HG03060 (cell line): Measurements from ENCODE around the gene STXBP5.

Source experiments
- ATAC-seq: cut with Tn5 transposase; IDR thresholded peaks from one replicate; pipeline ENCODE4 v1.9.1; 2021; ENCODE audit warnings: low read depth, moderate number of reproducible peaks; ENCODE audit not compliant: unreplicated experiment

Gene STXBP5

GRCh38 chr6:147416622-147417021 lies 212.4 kb downstream of the STXBP5 start:
- no peak for ATAC-seq

- ATAC-seq, result no peak
Measured at GRCh38 chr6:147417954-147418353, 213.7 kb downstream of the STXBP5 start.

- no peak for ATAC-seq
Measured at GRCh38 chr6:147418523-147418922, 214.3 kb downstream of the STXBP5 start.

GRCh38 chr6:147421903-147422302 lies 217.7 kb downstream of the STXBP5 start:
- no peak for ATAC-seq

DNA sequence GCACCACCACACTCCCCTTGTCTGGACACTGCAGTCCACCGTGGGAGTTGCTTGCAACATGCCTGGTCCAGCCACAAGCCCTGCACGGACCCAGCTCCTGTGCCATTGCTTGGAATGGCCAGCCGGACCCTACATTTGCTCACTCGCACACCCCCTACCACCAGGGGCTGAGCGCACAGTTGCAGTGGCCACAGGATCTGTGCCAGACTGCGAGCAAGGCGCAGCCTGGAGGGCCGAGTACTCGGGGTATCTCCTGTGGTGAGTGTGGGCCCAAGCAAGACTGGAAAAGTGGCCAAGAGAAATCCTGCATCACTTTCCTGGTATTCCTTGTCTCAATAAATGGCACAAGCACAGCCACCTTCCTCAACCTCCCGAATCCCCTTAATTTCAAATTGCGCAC lies 218.9 kb downstream of the STXBP5 start:
- no peak for ATAC-seq

- ATAC-seq, result no peak
Measured at GRCh38 chr6:147429794-147430193, 225.6 kb downstream of the STXBP5 start.

DNA sequence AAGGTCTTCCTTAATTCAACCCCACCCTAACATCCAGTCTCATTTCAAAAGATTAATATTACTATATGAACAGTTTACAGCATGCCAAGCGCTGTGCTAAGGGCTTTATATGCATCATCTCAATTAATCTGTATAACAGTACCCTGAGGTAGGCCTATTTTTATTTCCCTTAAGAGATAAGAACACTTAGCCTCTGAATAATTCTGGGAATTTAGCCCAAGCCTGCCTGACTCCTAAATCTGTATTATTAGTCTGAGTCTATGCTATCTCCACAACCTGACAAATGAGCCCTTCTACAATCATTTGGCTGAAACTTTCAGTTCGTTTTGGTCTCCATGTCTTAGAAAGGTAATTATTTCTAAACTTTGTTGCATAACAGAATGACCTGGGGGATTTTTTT lies 226.6 kb downstream of the STXBP5 start:
- ATAC-seq, result no peak

GRCh38 chr6:147434076-147434475 lies 229.9 kb downstream of the STXBP5 start:
- no peak for ATAC-seq

GRCh38 chr6:147434516-147434915 lies 230.3 kb downstream of the STXBP5 start:
- no peak for ATAC-seq

DNA sequence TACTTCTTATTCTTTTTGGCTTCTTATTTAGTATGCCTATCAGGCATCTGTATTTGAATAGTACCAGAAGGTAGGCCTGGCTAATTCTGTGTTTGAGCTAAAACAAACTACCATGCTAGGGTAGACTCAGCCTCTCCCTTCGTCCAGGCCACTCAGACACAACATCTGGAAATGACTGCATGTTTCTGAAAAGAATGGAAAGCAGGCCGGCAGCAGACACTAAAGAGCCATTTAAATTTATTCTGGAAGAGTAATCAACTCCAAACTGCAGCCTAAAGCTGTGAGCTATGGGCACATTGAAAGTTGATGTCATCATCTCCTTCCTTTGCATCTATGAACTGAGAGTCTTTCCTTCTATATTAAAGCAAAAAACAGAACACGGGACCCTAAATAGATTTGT lies 233.4 kb downstream of the STXBP5 start:
- no peak for ATAC-seq

DNA sequence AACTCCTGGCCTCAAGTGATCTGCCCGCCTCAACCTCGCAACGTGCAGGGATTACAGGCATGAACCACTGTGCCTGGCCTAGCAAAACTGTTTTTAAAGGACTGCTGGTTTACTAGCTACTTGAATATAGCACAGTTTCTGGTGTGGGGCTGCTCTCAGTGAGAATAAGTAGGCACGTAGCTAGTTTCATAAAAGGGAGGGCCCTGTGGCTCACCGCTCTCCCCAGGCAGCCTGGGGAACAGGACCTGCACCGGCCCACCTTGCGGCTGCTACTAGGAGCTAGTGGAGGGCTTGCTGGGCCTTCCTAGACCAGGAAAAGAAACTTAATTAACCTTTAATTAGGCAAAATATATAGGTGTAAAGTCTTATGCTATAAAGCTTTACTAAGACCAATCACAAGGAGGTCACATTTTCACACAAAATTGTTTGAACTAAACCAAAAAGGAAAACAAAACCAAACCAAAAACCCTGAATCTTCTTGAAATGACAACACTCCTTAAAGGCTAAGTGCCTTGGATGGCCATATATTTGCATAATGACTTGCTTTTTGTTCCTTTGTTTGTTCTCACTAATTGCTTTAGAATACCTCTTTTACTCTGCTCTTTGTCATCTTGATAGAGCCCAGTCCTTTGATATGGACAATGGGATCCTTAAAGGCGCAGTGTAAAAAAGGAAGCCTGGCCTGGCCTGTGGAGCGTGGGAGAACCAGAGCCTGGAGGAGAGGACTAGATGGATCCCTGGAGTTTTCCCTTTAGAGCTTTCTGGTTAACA lies 234.7 kb downstream of the STXBP5 start:
- ATAC-seq, result no peak
